H9 (cell line): ENCODE measurements around the gene ACTN1. TPM values are rescaled to one million over a fixed set of nuclear protein-coding genes. Genes with fewer than 3 reads are reported as not detected.

Source experiments
- DNase-seq: peaks from one replicate; pipeline ENCODE4 v3.0.0-alpha.2; 2017
- H2AFZ ChIP-seq: one replicate; pipeline ENCODE4 v1.6.1; 2013; ENCODE audit warnings: mild to moderate bottlenecking, low read length, control low read depth, moderate library complexity
- H2AK5ac ChIP-seq: 2 replicates; pipeline ENCODE4 v1.6.1; 2013; ENCODE audit warnings: low read length, control low read depth, mixed read lengths; ENCODE audit not compliant: insufficient read length
- H2BK120ac ChIP-seq: one replicate; pipeline ENCODE4 v1.6.1; 2013; ENCODE audit warnings: low read depth, mild to moderate bottlenecking, low read length, control low read depth, inconsistent platforms; ENCODE audit not compliant: poor library complexity, severe bottlenecking
- H2BK12ac ChIP-seq: 2 replicates; pipeline ENCODE4 v1.6.1; 2013; ENCODE audit warnings: low read length, control low read depth, mixed read lengths, low read depth; ENCODE audit not compliant: insufficient read length
- H2BK15ac ChIP-seq: 2 replicates; pipeline ENCODE4 v1.6.1; 2013; ENCODE audit warnings: low read depth, low read length, control low read depth
- H2BK20ac ChIP-seq: one replicate; pipeline ENCODE4 v1.6.1; 2013; ENCODE audit warnings: low read depth, mild to moderate bottlenecking, low read length, control low read depth, inconsistent platforms; ENCODE audit not compliant: poor library complexity, severe bottlenecking
- H2BK5ac ChIP-seq: 2 replicates; pipeline ENCODE4 v1.6.1; 2013; ENCODE audit warnings: low read length, control low read depth, mixed read lengths; ENCODE audit not compliant: insufficient read length
- H3K14ac ChIP-seq: 2 replicates; pipeline ENCODE4 v1.6.1; 2013; ENCODE audit warnings: low read length, control low read depth; ENCODE audit not compliant: insufficient read depth
- H3K18ac ChIP-seq: 2 replicates; pipeline ENCODE4 v1.6.1; 2013; ENCODE audit warnings: low read depth, mild to moderate bottlenecking, mixed read lengths, low read length, control low read depth; ENCODE audit not compliant: insufficient read length
- H3K23ac ChIP-seq: 2 replicates; pipeline ENCODE4 v1.6.1; 2013; ENCODE audit warnings: low read length, control low read depth, mixed read lengths, low read depth; ENCODE audit not compliant: insufficient read length
- H3K23me2 ChIP-seq: 2 replicates; pipeline ENCODE4 v1.6.1; 2013; ENCODE audit warnings: low read depth, mild to moderate bottlenecking, mixed read lengths, low read length, control low read depth; ENCODE audit not compliant: insufficient read length, poor library complexity, severe bottlenecking
- H3K27ac ChIP-seq: 2 replicates; pipeline ENCODE4 v1.5.1; 2013; ENCODE audit warnings: low read length, control low read depth, mixed read lengths, low read depth; ENCODE audit not compliant: insufficient read length
- H3K27me3 ChIP-seq: 2 replicates; pipeline ENCODE4 v1.6.1; 2013; ENCODE audit warnings: low read length, control low read depth, inconsistent platforms; ENCODE audit not compliant: insufficient read depth
- H3K4ac ChIP-seq: 2 replicates; pipeline ENCODE4 v1.6.1; 2013; ENCODE audit warnings: low read depth, mild to moderate bottlenecking, control low read depth, inconsistent platforms, low read length, moderate library complexity
- H3K4me1 ChIP-seq: 2 replicates; pipeline ENCODE4 v1.6.1; 2013; ENCODE audit warnings: low read length, control low read depth, inconsistent platforms; ENCODE audit not compliant: insufficient read depth
- H3K4me2 ChIP-seq: 2 replicates; pipeline ENCODE4 v1.6.1; 2013; ENCODE audit warnings: low read length, control low read depth, mixed read lengths; ENCODE audit not compliant: insufficient read length, insufficient read depth
- H3K56ac ChIP-seq: 2 replicates; pipeline ENCODE4 v1.6.1; 2013; ENCODE audit warnings: low read depth, mild to moderate bottlenecking, mixed read lengths, low read length, control low read depth; ENCODE audit not compliant: insufficient read length
- H3K79me1 ChIP-seq: 2 replicates; pipeline ENCODE4 v1.6.1; 2013; ENCODE audit warnings: low read depth, mild to moderate bottlenecking, moderate library complexity, low read length, control low read depth, inconsistent platforms; ENCODE audit not compliant: insufficient read depth, poor library complexity, severe bottlenecking
- H3K79me2 ChIP-seq: 2 replicates; pipeline ENCODE4 v1.6.1; 2013; ENCODE audit warnings: low read length, control low read depth, inconsistent platforms; ENCODE audit not compliant: insufficient read depth
- H3K9ac ChIP-seq: 2 replicates; pipeline ENCODE4 v1.6.1; 2013; ENCODE audit warnings: low read length, control low read depth, mixed read lengths; ENCODE audit not compliant: insufficient read length; ENCODE audit errors: extremely low read depth
- H3K9me3 ChIP-seq: one replicate; pipeline ENCODE4 v1.6.1; 2013; ENCODE audit warnings: low read depth, low read length, inconsistent platforms; ENCODE audit not compliant: control insufficient read depth
- H3T11ph ChIP-seq: one replicate; pipeline ENCODE4 v1.6.1; 2013; ENCODE audit warnings: mild to moderate bottlenecking, low read length, control low read depth, inconsistent platforms
- H4K20me1 ChIP-seq: one replicate; pipeline ENCODE4 v1.6.1; 2013; ENCODE audit not compliant: control insufficient read depth, insufficient read length, insufficient read depth
- H4K5ac ChIP-seq: 2 replicates; pipeline ENCODE4 v1.6.1; 2013; ENCODE audit warnings: low read depth, mild to moderate bottlenecking, mixed read lengths, low read length, control low read depth; ENCODE audit not compliant: insufficient read length
- H4K8ac ChIP-seq: replicated peaks from 2 replicates; pipeline ENCODE4 v1.6.1; 2013; ENCODE audit warnings: low read length, control low read depth, mixed read lengths, low read depth; ENCODE audit not compliant: insufficient read length
- H4K91ac ChIP-seq: 2 replicates; pipeline ENCODE4 v1.6.1; 2013; ENCODE audit warnings: low read depth, mild to moderate bottlenecking, moderate library complexity, mixed read lengths, low read length, control low read depth; ENCODE audit not compliant: insufficient read length
- H3K27ac Mint-ChIP-seq, 3 experiments: 2 replicates in 2 of 3; 3 replicates in 1 of 3; pipeline ENCODE4 v1.8.0; 2020 to 2021; ENCODE audit warnings: mixed read lengths in 3 of 3, mild to moderate bottlenecking in 1 of 3, moderate library complexity in 1 of 3
- H3K27me3 Mint-ChIP-seq: 2 replicates; pipeline ENCODE4 v1.8.0; 2021; ENCODE audit warnings: low read depth, mild to moderate bottlenecking, moderate library complexity, mixed read lengths
- H3K36me3 Mint-ChIP-seq, 3 experiments: 2 replicates in 2 of 3; 3 replicates in 1 of 3; pipeline ENCODE4 v1.8.0; 2020 to 2021; ENCODE audit warnings: low read depth in 3 of 3, mixed read lengths in 3 of 3; ENCODE audit not compliant: insufficient read depth in 1 of 3
- H3K4me1 Mint-ChIP-seq, 2 experiments: 2 replicates each; pipeline ENCODE4 v1.8.0; 2020; ENCODE audit warnings: mixed read lengths in 2 of 2
- H3K4me3 Mint-ChIP-seq, 2 experiments: 2 replicates in 1 of 2; 3 replicates in 1 of 2; pipeline ENCODE4 v1.8.0; 2020 to 2021; ENCODE audit warnings: mild to moderate bottlenecking in 2 of 2, mixed read lengths in 2 of 2, moderate library complexity in 1 of 2
- H3K9me3 Mint-ChIP-seq, 2 experiments: 2 replicates in 1 of 2; 3 replicates in 1 of 2; pipeline ENCODE4 v1.8.0; 2020; ENCODE audit warnings: mild to moderate bottlenecking in 2 of 2, mixed read lengths in 2 of 2, moderate library complexity in 1 of 2
- CTCF ChIP-seq: fragments of 200-600 bp; sonication (generic); conservative IDR thresholded peaks from 3 replicates; pipeline ENCODE4 v1.8.0; 2021; ENCODE audit warnings: antibody characterized with exemption, mild to moderate bottlenecking
- WGBS: extraction: QIAGEN DNeasy Blood & Tissue Kit; methylation state at CpG from one replicate; pipeline ENCODE4 v1.1.7; 2013; ENCODE audit warnings: missing lambda C conversion rate, low lambda C conversion rate, mixed read lengths; ENCODE audit not compliant: insufficient read length; ENCODE audit errors: extremely low coverage; 5-methylcytosine and 5-hydroxymethylcytosine counted together
- total RNA-seq: library from RNA; stranded (reverse); gene quantifications from 2 replicates; pipeline ENCODE4 v1.2.1, GENCODE V29; 2021

The ACTN1 gene
- total RNA-seq, 1 experiment from 2014 or later = 219 TPM

GRCh38 chr14:68834816-68835215 lies 144.3 kb downstream of the ACTN1 start:
- TF ChIP-seq CTCF = no peak
- H3K9me3 Mint-ChIP-seq = peaks cover 13 to 32% of the 10 kb centered on the region in 2 experiments; a peak in 4 of 5 replicates
- no peak overlapping the region for H3K27ac Mint-ChIP-seq
- Histone ChIP-seq H3K14ac (no peak overlapping the region), H2BK20ac (no peak overlapping the region), H3K27ac (no peak overlapping the region), H3K23ac (no peak overlapping the region), H3K9ac (no peak overlapping the region), H3K4ac (no peak overlapping the region), H4K5ac (no peak overlapping the region), H3K9me3 (no peaks in the 10 kb centered on the region), H3K79me1 (no peaks in the 10 kb centered on the region), H2BK15ac (no peak overlapping the region), H3K18ac (no peak overlapping the region), H4K8ac (no peak overlapping the region), H3K4me1 (no peaks in the 10 kb centered on the region), H3K4me2 (no peak overlapping the region), H2BK5ac (no peak overlapping the region), H3K27me3 (no peaks in the 10 kb centered on the region), H2BK12ac (no peak overlapping the region), H2AK5ac (no peak overlapping the region), H4K20me1 (no peaks in the 10 kb centered on the region), H3T11ph (no peak overlapping the region), H3K79me2 (no peaks in the 10 kb centered on the region), H3K56ac (no peak overlapping the region), H2BK120ac (no peak overlapping the region), H2AFZ (no peak overlapping the region), H3K23me2 (no peaks in the 10 kb centered on the region), H4K91ac (no peak overlapping the region)
- no peaks in the 10 kb centered on the region for H3K4me1 Mint-ChIP-seq
- no peak overlapping the region for H3K4me3 Mint-ChIP-seq
- no peak for DNase-seq
- WGBS = no CpG with 5 or more reads among the region's 6 CpGs
- peaks cover 3 to 7% (median 4%) of the 10 kb centered on the region in 3 experiments; a peak in 5 of 7 replicates for H3K36me3 Mint-ChIP-seq
- no peaks in the 10 kb centered on the region; the same call in 1 of the 2 replicates for H3K27me3 Mint-ChIP-seq
